Measurements from ENCODE around the gene EPHX1. TPM values are rescaled to one million over a fixed set of nuclear protein-coding genes. Genes with fewer than 3 reads are reported as not detected.
A peak's percentile ranks its signal among the peaks of the same experiment; 100 is the strongest.

EPHX1 gene
- total RNA-seq, 3 donors from 2014 or later, result 63.6 to 168 (median 67.3) TPM

DNA sequence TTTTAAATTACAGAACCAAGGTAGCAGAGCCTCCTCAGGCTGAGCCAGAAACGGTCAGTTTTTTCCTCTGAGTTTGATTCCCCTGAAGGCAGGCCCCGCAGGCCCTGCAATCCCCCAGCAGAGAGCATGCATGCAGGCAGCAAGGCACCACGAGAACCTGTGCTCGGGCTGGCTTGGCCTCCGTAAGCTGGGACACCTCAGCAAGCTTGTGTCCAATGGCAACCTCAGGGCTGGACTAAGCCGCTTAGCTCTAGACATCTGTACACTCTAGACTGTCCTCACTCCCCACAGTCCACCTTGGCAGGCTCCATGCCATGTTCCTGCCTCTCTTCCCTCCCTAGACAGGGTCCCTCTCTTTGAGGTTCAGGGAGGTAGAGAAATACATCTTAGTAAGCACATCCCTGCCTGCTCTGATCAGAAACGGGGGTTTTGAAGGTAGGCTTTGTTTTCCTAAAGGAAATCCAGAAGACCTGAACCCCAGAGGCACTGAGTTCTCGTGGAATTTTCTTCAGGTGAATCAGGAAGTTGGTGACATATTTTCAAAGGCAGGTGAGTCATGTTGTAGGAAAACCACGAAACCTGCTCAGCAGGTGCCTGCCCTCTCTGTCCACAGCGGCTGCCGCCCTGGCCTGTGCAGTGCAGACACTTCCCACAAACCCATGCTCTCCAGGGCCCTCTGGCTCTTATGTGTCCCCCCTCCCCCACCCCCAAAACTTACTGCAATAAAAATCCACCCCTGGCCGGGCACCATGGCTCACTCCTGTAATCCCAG lies 65.3 kb downstream of the EPHX1 start:
- Histone ChIP-seq H3K27ac (peak overlapping the region; percentile 85 to 96), H3K36me3 (no peaks in the 10 kb centered on the region), H3K9me3 (no peaks in the 10 kb centered on the region), H3K27me3 (no peaks in the 10 kb centered on the region), H3K4me1 (peaks cover 4 to 18% of the 10 kb centered on the region in 2 donors), H3K4me3 (no peak overlapping the region)
- peak; percentile 73 to 74 for DNase-seq (ENCODE audit: low spot score in 2 of 2)
- TF ChIP-seq POLR2A (IDR thresholded peaks at IDR 0.05) (no peak), POLR2AphosphoS5 (IDR thresholded peaks at IDR 0.05) (peak in 1 of 3 donors; percentile 25)
- intact Hi-C loops (cut with DNase I; ENCODE audit: low total_unique reads), result no loop called here

DNA sequence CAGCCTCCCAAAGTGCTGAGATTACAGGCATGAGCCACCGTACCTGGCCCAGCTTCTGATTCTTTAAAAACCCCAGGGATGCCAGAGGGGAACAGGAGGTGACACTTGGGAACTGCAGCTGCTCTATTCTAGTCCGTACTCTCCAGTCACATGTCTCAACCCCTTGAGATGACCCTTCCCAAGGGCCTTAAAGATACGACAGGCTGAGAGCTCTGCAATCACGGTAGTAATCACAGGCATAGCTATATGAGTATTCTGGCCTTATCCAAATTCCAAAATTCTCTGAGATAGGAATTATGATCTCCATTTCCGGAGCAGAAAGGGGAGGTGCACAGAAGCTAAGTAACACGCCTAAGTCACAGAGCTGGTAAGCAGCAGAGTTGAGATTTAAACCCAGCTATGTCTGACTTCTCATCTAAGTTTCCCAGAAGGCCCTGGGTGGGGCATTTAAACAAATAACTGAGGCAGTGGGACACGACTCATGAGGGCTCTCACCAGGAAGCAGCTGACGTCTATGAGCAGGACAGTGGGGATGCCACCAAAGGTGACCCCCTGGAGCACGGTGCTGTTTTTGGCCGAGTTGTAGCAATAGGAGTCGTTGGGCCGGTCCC lies 67.1 kb downstream of the EPHX1 start:
- Histone ChIP-seq H3K4me1 (peaks cover 4 to 18% of the 10 kb centered on the region in 2 donors), H3K27ac (peak overlapping the region; percentile 96 to 98), H3K9me3 (no peaks in the 10 kb centered on the region), H3K27me3 (no peaks in the 10 kb centered on the region), H3K36me3 (no peaks in the 10 kb centered on the region), H3K4me3 (no peak overlapping the region)
- DNase-seq (ENCODE audit: low spot score in 2 of 2), result no peak
- intact Hi-C loops (cut with DNase I; ENCODE audit: low total_unique reads), result no loop called here
- no peak for TF ChIP-seq POLR2A (IDR thresholded peaks at IDR 0.05)
- TF ChIP-seq, protein P1, sequence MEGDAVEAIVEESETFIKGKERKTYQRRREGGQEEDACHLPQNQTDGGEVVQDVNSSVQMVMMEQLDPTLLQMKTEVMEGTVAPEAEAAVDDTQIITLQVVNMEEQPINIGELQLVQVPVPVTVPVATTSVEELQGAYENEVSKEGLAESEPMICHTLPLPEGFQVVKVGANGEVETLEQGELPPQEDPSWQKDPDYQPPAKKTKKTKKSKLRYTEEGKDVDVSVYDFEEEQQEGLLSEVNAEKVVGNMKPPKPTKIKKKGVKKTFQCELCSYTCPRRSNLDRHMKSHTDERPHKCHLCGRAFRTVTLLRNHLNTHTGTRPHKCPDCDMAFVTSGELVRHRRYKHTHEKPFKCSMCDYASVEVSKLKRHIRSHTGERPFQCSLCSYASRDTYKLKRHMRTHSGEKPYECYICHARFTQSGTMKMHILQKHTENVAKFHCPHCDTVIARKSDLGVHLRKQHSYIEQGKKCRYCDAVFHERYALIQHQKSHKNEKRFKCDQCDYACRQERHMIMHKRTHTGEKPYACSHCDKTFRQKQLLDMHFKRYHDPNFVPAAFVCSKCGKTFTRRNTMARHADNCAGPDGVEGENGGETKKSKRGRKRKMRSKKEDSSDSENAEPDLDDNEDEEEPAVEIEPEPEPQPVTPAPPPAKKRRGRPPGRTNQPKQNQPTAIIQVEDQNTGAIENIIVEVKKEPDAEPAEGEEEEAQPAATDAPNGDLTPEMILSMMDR (IDR thresholded peaks at IDR 0.05), result no peak
- no peak for TF ChIP-seq POLR2AphosphoS5 (IDR thresholded peaks at IDR 0.05)

DNA sequence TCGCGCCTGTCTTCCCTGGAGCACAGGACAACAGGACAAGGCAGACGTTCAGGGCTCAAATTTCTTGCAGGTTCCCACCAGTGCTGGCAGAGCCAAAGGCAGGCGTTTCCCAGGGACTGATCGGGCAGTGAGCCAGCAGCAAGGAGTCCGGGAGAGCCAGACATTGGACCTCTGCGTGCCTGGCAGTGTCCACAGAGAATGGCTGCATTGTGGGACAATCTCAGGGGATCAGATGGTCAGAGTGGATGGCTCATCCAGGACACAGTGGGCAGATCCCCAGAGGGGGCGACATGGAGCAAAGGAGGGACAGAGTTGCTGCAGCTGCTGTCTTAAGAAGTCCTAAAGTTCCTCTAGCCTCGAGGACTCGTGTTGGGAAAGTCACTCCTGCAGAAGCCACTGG lies 67.7 kb downstream of the EPHX1 start:
- Histone ChIP-seq H3K27ac (peak overlapping the region; percentile 96 to 98), H3K4me3 (no peak overlapping the region), H3K4me1 (peaks cover 4 to 18% of the 10 kb centered on the region in 2 donors), H3K27me3 (no peaks in the 10 kb centered on the region), H3K9me3 (no peaks in the 10 kb centered on the region), H3K36me3 (no peaks in the 10 kb centered on the region)
- intact Hi-C loops (cut with DNase I; ENCODE audit: low total_unique reads), result no loop called here
- TF ChIP-seq, protein P1 (IDR thresholded peaks at IDR 0.05), result peak in 2 of 3 donors; percentile 32 to 38
- TF ChIP-seq POLR2A (IDR thresholded peaks at IDR 0.05) (no peak), POLR2AphosphoS5 (IDR thresholded peaks at IDR 0.05) (no peak)
- DNase-seq (ENCODE audit: low spot score in 2 of 2), result peak; percentile 39 to 72

DNA sequence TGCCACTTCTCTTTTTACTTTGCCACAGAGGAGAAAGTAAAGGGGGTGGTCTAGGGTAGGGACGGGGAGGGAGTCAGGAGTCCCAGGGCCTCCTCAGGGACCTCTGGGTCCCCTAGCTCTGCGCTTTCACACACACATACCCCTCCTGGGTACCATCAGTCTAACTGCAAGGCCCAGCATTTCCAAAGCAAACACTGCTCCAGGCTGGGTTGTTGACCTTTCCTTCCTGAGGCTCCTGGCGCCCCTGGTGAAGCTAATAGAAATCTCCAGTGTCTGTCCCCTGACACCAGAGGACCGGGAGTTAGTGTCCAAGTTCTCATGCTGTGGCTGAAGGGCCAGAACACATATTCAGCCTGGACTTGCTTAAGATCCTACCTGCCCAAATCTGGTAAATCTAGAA lies 68.4 kb downstream of the EPHX1 start:
- peaks cover 9 to 18% of the 10 kb centered on the region in 2 donors for H3K4me1 ChIP-seq
- no peaks in the 10 kb centered on the region for H3K36me3 ChIP-seq
- DNase-seq (ENCODE audit: low spot score in 2 of 2), result no peak
- intact Hi-C loops (cut with DNase I; ENCODE audit: low total_unique reads), result no loop called here
- no peaks in the 10 kb centered on the region for H3K9me3 ChIP-seq
- peak overlapping the region; percentile 96 to 98 for H3K27ac ChIP-seq
- no peaks in the 10 kb centered on the region for H3K27me3 ChIP-seq
- H3K4me3 ChIP-seq, result no peak overlapping the region
- no peak for TF ChIP-seq POLR2A (IDR thresholded peaks at IDR 0.05)
- TF ChIP-seq, protein P1 (IDR thresholded peaks at IDR 0.05), result no peak
- no peak for TF ChIP-seq POLR2AphosphoS5 (IDR thresholded peaks at IDR 0.05)

DNA sequence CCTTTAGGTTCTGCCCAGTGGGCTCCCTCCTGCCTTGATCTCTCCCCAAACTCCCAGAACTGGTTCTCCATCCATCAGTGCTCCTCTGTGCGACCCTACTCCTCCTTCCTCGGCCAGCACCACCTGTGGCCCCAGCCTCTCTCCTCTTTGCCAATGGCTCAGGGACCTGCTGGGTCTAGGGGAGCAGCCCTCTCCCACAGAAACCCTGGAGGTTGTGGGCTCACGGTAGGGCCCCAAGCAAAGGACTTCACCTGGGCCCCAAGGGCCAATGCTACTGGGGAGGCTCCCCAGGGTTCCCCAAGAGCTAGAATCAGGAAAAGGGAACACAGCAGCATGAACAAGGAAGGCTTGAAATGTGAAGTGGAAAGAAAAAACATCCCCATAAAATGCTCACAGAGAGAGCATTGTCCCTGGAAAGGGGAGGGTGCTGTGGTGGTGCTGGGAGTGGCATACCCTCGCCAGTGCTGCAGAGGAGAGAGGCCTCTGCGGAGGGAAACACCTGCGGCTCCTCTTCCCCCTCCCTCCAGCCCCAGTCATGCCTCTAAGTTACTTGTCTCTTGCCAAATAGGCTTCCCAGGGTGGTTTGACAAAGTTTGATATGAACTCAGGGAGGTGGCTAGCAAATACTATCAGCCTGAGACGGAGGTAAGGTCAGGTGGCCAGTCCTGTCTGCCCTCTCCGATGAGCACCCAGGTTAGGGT lies 69.7 kb downstream of the EPHX1 start:
- H3K27ac ChIP-seq, result peak overlapping the region; percentile 96 to 98

More for the DNA sequence above, 69.7 kb downstream of the EPHX1 start:
- no peak for TF ChIP-seq POLR2AphosphoS5 (IDR thresholded peaks at IDR 0.05)
- TF ChIP-seq, protein P1 (IDR thresholded peaks at IDR 0.05), result no peak
- TF ChIP-seq POLR2A (IDR thresholded peaks at IDR 0.05), result no peak
- DNase-seq (ENCODE audit: low spot score in 2 of 2), result peak in 1 of 2 donors; percentile 51
- Histone ChIP-seq H3K4me3 (peak overlapping the region in 2 of 3 donors; percentile 92 to 98), H3K9me3 (no peaks in the 10 kb centered on the region), H3K36me3 (no peaks in the 10 kb centered on the region), H3K4me1 (peaks cover 9 to 18% of the 10 kb centered on the region in 2 donors), H3K27me3 (no peaks in the 10 kb centered on the region)
- intact Hi-C loops (cut with DNase I; ENCODE audit: low total_unique reads), result loop anchor here (5.0 kb wide), 1 partner anchor 43 kb away; the partner anchor contains the start of gene PYCR2

Measured in breast epithelium (tissue), 4 donors.